HTERT RPE-1 (cell line): Measurements from ENCODE around the gene CDH5.

Experiments
- in situ Hi-C: fragments of 300-500 bp; cut with MboI; formaldehyde crosslinking; loops from 4 replicates; pipeline ENCODE4 v1.14.3; 2020; ENCODE audit warnings: low sequenced_read_pairs

Gene CDH5

DNA sequence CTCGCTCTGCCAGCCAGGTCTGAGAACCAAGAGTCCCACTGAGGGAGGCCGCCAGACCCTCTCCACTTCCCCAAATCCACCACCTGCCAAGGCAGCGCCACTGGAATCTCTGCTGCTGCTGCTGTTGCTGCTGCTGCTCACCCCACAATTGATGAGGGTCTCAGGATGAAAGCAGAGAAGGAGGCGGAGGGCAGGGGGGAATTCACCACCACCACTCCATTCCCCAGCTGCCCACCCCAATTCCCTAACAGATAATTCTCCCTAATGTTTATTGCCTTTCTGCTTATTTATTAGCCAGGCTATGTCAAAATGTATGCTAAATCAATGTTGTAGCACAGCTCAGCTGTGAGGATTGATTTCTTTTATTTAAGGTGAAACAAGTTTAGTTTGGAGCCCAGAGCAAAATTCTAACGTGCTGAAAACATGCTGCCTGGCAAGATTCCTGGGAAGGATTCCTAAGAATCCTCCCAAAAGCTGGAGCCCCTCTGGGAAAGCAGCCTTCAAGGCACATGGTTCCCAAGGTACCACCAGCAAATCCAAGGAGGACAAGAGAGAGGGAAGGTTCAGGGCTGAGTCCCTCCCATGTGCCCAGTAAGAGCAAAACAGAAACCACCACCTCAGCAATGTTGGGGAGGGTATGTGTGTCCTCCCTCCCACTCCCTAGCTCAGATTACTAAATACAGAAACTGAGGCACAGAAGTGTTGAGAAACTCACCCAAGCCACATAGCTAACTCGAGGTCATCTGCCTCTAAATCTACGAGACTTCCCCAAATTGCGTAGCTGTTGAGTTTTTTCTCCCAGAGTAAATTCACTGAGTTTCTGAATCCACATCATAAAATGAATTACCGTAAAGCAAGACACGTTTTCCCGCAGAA is 12.2 kb upstream of the CDH5 start:
- in situ Hi-C loops, result no loop called here

GRCh38 chr16:66355526-66355925 is 11.0 kb upstream of the CDH5 start:
- in situ Hi-C loops, result no loop called here

- in situ Hi-C loops, result no loop called here
Measured at GRCh38 chr16:66357523-66357928, 9.0 kb upstream of the CDH5 start.

DNA sequence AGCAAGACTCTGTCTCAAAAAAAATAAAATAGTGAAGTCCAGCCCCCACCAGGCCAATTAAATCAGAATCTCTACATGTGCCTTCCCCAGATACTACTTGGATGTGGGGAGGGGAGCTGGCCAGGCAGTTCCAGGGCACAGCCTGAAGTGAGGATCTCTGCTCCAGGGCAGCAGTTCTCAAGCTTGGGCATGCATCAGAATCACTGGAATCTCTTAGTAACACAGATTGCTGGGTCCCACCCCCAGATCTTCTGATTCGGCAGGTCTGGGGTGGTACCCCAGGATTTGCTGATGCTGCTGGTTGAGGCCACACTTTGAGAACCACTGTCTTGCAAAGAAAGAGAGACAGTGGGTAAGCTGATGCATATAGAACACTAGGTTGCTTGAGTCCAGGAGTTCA is 8.3 kb upstream of the CDH5 start:
- in situ Hi-C loops, result no loop called here

DNA sequence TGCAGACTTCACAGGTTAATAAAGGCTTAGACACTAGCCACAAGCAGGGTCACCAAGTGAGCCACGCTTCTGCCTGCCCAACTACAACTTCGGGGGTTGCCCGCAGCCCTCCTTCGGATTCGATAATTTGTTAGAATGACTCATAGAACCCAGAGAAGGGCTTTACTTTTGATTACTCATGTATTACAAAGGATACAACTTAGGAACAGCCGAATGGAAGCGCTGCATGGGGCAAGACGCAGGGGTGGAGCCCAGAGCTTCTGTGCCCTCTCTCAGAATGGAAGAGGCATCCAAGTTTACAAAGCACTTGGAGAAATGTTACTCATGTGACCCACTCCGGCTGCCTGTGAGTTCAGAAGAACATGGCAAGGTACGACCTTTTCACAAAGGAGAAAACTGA is 7.5 kb upstream of the CDH5 start:
- in situ Hi-C loops, result no loop called here

- in situ Hi-C loops, result no loop called here
Measured at GRCh38 chr16:66359811-66360608, 6.5 kb upstream of the CDH5 start.

- in situ Hi-C loops, result no loop called here
Measured at GRCh38 chr16:66360624-66361324, 5.7 kb upstream of the CDH5 start.

GRCh38 chr16:66361604-66362135 is 4.8 kb upstream of the CDH5 start:
- in situ Hi-C loops, result no loop called here

- in situ Hi-C loops, result no loop called here
Measured at GRCh38 chr16:66363211-66363777, 3.2 kb upstream of the CDH5 start.

GRCh38 chr16:66364117-66364958 is 2.2 kb upstream of the CDH5 start:
- in situ Hi-C loops, result no loop called here

DNA sequence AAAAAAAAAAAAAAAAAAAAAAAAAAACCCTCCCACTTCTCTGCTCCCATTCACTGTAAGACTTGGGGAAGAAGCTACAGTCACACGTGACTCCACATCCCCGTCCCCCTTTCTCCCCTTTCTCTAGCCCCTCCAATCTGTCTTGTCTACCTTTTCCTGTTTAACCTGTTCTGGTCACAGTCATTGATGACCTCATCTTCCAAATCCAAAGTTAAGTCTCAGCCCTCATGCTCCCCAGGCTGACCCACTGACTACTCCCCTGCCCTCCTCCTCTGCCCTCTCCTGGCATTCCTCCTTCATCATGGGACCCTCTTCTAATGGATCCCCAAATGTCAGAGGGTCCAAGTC is 1.6 kb upstream of the CDH5 start:
- in situ Hi-C loops, result no loop called here

DNA sequence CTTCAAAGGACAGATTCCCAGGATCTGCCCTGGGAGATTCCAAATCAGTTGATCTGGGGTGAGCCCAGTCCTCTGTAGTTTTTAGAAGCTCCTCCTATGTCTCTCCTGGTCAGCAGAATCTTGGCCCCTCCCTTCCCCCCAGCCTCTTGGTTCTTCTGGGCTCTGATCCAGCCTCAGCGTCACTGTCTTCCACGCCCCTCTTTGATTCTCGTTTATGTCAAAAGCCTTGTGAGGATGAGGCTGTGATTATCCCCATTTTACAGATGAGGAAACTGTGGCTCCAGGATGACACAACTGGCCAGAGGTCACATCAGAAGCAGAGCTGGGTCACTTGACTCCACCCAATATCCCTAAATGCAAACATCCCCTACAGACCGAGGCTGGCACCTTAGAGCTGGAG is 840 bp upstream of the CDH5 start:
- in situ Hi-C loops, result no loop called here

DNA sequence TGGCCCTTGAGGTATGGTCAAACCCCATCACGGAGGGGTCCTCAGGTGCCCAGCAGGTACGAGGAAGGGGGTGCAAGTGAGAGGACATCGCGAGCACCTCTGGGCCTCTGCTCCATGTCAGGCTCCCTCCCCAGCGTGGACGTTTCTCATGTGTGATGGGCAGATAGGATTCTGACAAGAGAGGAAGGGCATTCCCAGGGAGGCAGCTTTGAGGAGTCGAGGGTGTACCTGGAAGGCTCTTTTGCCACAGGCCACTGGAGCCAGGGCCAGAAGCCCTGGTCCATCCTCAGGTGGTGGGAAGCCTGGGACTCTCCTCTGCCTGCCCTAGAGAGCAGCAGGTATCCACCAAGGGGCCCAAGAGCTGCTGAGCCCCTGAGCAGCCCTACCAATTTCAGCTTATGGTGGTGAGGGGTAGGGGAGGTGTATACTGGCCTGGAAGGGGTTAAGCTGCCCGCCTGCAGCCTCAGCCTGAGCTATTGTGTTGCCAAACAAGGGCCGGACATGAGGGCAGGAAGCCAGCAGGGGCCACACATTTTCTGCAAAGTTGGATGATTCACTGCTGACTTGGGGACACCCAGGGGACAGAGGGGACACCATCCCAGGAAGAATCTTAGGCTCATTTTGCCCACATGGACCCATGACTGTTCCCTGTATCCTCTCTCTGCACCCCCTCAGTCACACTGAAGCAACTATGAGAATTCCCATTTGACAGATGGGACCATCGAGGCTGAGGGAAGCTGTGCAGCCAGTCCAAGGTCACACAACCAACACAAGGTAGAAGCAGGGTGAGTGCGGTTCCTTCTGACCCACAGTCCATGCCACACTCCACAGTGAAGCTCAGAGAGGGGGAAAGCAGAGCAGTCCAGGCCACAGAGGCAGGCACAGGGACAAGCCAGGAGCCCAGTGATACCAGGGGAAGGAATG is 1.7 kb downstream of the CDH5 start:
- in situ Hi-C loops, result no loop called here

- in situ Hi-C loops, result no loop called here
Measured at GRCh38 chr16:66369055-66369592, 2.6 kb downstream of the CDH5 start.

DNA sequence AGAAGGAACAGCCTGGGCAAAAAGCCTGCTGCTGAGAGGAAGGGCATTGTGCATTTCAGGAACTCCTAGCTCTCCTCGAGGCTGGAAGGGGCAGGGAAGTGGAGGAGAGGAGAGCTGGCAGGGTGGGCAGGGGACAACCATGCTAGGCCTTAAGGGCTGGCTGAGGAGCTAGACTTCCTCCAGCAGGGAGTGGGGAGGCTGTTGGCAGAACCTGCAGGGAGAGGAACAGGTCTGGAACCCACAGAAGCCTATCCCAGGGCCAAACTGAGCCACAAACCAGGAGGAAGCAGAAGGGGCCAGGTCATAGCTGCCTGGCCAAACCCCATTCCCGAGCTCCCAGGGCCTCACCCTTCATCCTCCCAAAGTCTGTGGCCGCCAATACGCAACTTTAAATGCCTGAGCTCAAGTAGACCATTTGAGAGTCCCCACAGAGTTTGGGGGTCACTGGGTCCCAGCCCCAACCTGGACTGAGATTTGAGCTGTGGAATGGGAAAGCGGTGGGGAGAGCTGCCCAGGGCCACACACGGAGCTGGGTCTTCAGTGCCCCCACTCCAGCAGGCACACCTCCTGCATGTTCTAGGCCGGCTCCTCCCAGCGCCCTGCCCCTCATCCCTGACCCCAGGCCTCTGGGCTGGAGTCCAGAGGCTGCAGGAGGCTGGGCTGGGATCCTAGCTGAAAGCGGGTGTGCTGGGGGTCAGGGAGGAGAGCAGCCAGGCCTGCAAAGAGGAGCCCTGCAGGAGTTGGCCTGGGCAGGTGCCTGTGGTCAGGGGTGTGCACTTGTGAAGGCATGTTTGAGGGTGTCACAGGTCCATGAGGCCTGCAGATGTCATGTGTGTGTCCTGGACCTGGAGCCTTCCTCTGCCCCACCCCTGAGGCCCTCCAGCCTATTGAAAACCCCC is 4.5 kb downstream of the CDH5 start:
- in situ Hi-C loops, result no loop called here

DNA sequence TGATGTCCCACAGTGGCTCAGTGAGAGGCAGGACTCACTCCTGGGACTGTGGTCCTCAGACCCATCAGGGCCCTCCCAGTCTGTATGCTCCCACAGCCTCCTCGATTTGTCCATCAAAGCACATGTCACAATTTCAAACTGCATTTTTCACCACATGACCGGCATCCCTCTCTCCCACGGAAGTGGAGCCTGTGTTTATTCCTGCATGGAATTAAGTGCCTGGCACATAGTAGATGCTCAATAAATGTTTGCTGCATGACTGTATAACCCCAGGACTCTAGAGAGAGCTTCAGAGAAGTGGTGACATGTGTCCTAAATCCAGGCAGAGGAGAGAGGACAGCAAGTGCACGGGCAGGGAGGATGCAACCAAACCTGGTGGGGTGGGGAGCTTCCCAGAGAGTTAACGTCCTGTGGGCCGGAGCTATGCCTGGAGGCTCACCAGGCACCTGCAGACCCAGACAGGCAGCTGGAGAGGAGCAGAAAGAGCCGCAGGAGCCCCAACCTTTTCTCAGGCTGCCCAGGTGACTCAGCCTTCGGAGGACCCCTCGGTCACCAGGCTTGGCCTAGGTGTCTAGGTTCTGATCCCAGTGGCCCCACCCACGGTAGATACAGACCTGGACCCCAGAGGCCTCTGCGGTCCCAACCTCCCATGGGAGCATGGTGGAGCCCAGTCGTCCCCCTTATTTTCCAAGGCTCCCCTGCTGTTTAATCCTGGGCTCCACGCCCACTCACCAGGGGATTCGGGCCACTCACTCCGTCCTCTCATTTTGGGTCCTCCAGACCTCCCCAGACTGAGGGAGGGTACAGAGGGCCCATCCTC is 5.8 kb downstream of the CDH5 start:
- in situ Hi-C loops, result no loop called here

GRCh38 chr16:66372898-66373155 is 6.3 kb downstream of the CDH5 start:
- in situ Hi-C loops, result no loop called here
